Kidney (tissue), 14 donors: ENCODE results near the gene WNT7B. TPM values are rescaled to one million over a fixed set of nuclear protein-coding genes. Genes with fewer than 3 reads are reported as not detected.

Experiments
- DNase-seq, 5 donors: peaks; one replicate each; pipeline ENCODE4 v3.0.0-alpha.2; 2013 to 2020
- FAIRE-seq: peaks from 2 replicates; lab custom pipeline; 2012; peaks lifted over from hg19 to GRCh38; lab: Jason Lieb, UNC
- H3K27ac ChIP-seq, 2 donors: one replicate each; pipeline ENCODE4 v1.7.0; 2013; ENCODE audit warnings: low read depth in 2 of 2, low read length in 2 of 2, inconsistent platforms in 1 of 2
- H3K27me3 ChIP-seq: one replicate; pipeline ENCODE4 v1.7.1; 2013; ENCODE audit warnings: low read length, inconsistent platforms; ENCODE audit not compliant: control insufficient read depth, insufficient read depth
- H3K36me3 ChIP-seq, 3 donors: one replicate each; pipeline versions ENCODE4 v1.7.0 to v1.7.1; 2013; ENCODE audit warnings: low read length in 3 of 3, control low read depth in 1 of 3, inconsistent platforms in 1 of 3; ENCODE audit not compliant: insufficient read depth in 3 of 3, control insufficient read depth in 2 of 3
- H3K4me1 ChIP-seq, 3 donors: one replicate each; pipeline versions ENCODE4 v1.7.0 to v1.7.1; 2013; ENCODE audit warnings: low read length in 3 of 3, inconsistent platforms in 1 of 3, low read depth in 1 of 3; ENCODE audit not compliant: control insufficient read depth in 2 of 3, insufficient read depth in 2 of 3
- H3K4me3 ChIP-seq, 3 donors: one replicate each; pipeline versions ENCODE4 v1.7.0 to v1.8.1; 2013; ENCODE audit warnings: low read length in 3 of 3, control low read depth in 1 of 3, inconsistent platforms in 1 of 3
- H3K9ac ChIP-seq, 3 donors: one replicate each; pipeline versions ENCODE4 v1.7.0 to v1.7.1; 2013; ENCODE audit warnings: low read length in 3 of 3, control low read depth in 1 of 3, inconsistent platforms in 1 of 3
- H3K9me3 ChIP-seq, 3 donors: one replicate each; pipeline versions ENCODE4 v1.7.0 to v1.7.1; 2013; ENCODE audit warnings: low read length in 3 of 3, control low read depth in 1 of 3, inconsistent platforms in 1 of 3; ENCODE audit not compliant: control insufficient read depth in 2 of 3, insufficient read depth in 1 of 3
- intact Hi-C: fragments of 100-400 bp; cut with DNase I; formaldehyde crosslinking; loops from one replicate; pipeline ENCODE4 v1.11.1; 2022
- polyA plus RNA-seq: library from polyadenylated mRNA; stranded (reverse); fragments of 350-450 nt; fragmentation: Illumina TruSeq; extraction: RNeasy Lipid Tissue Mini Kit (QIAGEN cat#74804); gene quantifications from one replicate; pipeline ENCODE4 v1.2.3, GENCODE V29; 2014; ENCODE audit warnings: low read depth, low replicate concordance; ENCODE audit not compliant: insufficient read depth
- total RNA-seq: library from RNA; stranded (reverse); fragmentation: NEBNext Ultra II Directional; extraction: Animal tissue kit (Norgen Biotek cat#: 25700); gene quantifications from one replicate; pipeline ENCODE4 v1.2.1, GENCODE V29; 2021
- TF ChIP-seq, protein P1 (sequence below): IDR thresholded peaks from 3 replicates; pipeline ENCODE4 v1.5.1; 2012; ENCODE audit warnings: mild to moderate bottlenecking, moderate library complexity, borderline replicate concordance; ENCODE audit not compliant: insufficient read depth; ENCODE audit errors: extremely low read depth
- donor health status: control.
- donor health status: control.
- donor health status: control.
- donor health status: control.
- donor health status: control.
- donor health status: DM: yes; HTN: yes; CAD: no.
- donor health status: Normal renal cell carcinoma (clear cell type).

The WNT7B gene
- total and polyA plus RNA-seq, 2 donors from 2014 or later: 1.6 to 2.4 TPM

DNA sequence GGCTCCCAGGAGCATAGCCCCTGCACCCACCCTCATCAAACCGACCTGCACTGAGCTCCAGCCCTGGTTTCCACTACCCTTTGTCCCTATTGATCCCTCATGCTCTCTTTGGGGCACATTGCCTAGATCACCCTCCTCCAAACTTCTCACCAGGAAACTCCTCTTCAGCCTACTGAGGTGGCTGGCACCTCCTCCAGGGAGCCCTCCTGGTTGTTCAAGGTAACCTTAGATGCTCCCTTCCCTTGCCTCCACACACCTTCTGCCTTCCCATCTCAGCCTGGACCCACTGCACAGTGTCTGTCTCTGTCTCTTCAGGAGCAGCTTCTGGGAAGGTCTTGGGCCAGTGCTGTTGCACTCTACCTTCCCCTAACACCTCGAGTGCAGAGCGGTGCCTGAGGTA lies 15.8 kb upstream of the WNT7B start:
- FAIRE-seq (no peak), DNase-seq (no peak)
- Histone ChIP-seq H3K27me3 (no peaks in the 10 kb centered on the region), H3K9me3 (no peaks in the 10 kb centered on the region), H3K36me3 (no peaks in the 10 kb centered on the region), H3K9ac (no peak overlapping the region), H3K27ac (no peak overlapping the region), H3K4me3 (no peak overlapping the region), H3K4me1 (peaks cover 0 to 22% (median 4%) of the 10 kb centered on the region in 3 donors)
- intact Hi-C loops: loop anchor here (10.0 kb wide), 1 partner anchor 312 kb away; no protein-coding TSS in a partner anchor
- TF ChIP-seq, protein P1, sequence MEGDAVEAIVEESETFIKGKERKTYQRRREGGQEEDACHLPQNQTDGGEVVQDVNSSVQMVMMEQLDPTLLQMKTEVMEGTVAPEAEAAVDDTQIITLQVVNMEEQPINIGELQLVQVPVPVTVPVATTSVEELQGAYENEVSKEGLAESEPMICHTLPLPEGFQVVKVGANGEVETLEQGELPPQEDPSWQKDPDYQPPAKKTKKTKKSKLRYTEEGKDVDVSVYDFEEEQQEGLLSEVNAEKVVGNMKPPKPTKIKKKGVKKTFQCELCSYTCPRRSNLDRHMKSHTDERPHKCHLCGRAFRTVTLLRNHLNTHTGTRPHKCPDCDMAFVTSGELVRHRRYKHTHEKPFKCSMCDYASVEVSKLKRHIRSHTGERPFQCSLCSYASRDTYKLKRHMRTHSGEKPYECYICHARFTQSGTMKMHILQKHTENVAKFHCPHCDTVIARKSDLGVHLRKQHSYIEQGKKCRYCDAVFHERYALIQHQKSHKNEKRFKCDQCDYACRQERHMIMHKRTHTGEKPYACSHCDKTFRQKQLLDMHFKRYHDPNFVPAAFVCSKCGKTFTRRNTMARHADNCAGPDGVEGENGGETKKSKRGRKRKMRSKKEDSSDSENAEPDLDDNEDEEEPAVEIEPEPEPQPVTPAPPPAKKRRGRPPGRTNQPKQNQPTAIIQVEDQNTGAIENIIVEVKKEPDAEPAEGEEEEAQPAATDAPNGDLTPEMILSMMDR: no peak

DNA sequence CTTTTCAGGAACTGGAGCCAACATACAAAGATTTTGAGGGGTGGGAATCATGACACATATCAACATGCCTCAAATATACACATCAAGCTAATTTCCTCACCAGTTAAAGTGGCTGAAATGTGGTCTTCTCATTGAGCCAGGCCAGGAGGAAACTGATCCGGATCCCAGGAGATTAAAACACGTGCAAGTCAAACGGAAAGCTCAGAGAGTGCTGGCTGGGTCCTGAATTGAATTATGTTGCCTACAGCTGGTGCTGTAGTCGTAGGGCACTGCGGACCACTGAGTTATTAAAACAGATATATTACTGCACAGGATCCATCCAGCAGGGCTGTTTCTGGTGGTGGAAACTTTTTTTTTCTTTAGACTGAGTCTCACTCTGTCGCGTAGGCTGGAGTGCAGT lies 14.1 kb upstream of the WNT7B start:
- H3K36me3 ChIP-seq: no peaks in the 10 kb centered on the region
- no peak for FAIRE-seq
- H3K27me3 ChIP-seq: no peaks in the 10 kb centered on the region
- H3K9me3 ChIP-seq: peaks cover 0 to 1% (median 0%) of the 10 kb centered on the region in 3 donors
- peaks cover 0 to 10% (median 0%) of the 10 kb centered on the region in 3 donors for H3K4me1 ChIP-seq
- TF ChIP-seq, protein P1: no peak
- intact Hi-C loops: loop anchor here (10.0 kb wide), 1 partner anchor 314 kb away; no protein-coding TSS in a partner anchor
- no peak overlapping the region for H3K27ac ChIP-seq
- DNase-seq: no peak
- no peak overlapping the region for H3K4me3 ChIP-seq
- H3K9ac ChIP-seq: no peak overlapping the region

DNA sequence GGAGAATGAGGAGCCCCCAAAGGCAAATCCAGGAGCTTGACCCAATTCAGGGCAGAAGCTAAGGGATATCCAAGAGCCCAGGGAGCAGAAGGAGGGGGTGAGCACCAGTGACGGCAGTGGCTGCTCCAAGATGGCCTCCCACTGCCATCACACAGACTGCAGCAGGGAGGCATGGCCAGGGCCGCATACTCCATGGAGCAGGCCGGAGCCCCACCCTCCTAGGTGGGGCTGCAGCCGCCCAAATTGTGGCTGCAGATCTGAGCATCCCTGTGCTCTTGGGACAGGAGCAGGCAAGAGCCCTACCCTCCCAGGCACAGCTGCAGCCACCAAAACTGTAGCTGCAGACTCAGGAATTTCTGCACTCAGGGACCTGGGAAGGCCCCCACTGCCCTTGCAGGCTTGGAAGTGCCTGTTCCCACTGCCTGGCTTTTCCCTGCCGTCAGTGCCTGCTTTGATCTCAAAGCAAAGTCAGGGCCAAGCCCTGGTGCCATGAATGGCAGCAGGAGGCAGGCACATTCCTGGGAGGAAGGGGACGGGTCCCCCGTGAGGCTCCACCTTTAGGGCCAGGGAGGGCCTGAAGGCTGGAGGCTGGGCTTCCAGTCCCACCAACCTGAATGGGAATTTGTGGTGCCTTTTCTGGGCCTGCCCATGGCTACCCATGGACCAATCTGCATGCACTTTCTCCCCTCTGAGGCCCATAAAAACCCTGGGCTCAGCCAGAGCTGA lies 10.3 kb upstream of the WNT7B start:
- Histone ChIP-seq H3K4me3 (no peak overlapping the region), H3K4me1 (no peaks in the 10 kb centered on the region), H3K9me3 (peaks cover 0 to 14% (median 2%) of the 10 kb centered on the region in 3 donors), H3K9ac (no peak overlapping the region), H3K27me3 (no peaks in the 10 kb centered on the region), H3K27ac (no peak overlapping the region), H3K36me3 (no peaks in the 10 kb centered on the region)
- FAIRE-seq (no peak), DNase-seq (no peak)
- intact Hi-C loops: no loop called here
- TF ChIP-seq, protein P1: no peak
